NCI-H2227 (cell line): ENCODE data around the gene OLIG1.
A peak's percentile ranks its signal among the peaks of the same experiment; 100 is the strongest.

Experiments
- DNase-seq: peaks from one replicate; lab custom pipeline; 2025; ENCODE audit not compliant: unreplicated experiment; lab: John Stamatoyannopoulos, UW

The OLIG1 gene

GRCh38 chr21:33069994-33070743 lies at the start of gene OLIG1:
OLIG1 (plus strand) TSS chr21:33070141; CDS start chr21:33070247, 106 bp downstream.
- peak; percentile 19 for DNase-seq

DNA sequence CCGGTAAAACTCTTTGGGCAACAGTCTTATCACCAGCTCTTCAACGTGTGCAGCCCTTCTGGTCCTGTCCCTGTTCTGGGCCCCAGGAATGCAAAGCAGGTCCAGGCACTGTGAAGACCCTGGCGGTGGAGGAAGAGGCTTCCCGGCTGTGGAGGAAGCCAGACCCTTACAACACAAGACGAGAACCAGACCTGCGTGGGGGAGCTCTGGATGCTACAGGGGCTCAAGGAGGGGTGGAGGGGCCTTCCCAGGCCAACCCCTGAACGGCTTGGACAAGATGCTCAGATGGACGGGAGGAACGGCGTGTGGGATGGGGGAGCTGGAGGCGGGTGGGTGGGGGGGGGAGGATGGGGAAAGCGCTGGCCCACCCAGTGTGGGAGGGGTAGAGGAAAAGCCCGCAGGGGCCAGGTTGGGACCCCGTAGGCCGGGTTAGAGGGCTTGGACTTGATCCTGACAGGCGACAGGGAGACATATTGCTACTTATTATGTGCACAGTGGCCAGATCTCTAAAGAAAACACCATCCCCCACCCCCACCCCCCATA lies 49.3 kb upstream of the OLIG1 start:
- DNase-seq = no peak

DNA sequence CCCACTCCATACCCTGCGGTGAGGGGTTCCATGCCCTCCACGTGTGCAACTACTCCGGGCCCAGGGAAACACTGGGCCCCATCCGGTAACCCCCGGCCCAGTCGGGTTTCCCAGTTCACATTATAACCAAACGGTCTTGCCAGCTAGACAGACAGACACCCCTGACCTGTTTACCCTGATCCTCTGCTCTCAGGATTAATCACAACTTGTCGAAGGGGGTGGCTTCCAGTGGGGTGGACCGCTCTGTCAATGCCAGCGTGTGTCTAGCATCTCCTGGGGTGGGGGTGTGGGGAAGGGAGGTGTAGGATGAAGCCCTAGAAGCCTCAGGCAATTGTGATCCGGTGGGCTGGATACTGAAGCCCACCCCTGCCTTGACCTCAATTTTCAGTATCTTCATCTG lies 48.8 kb upstream of the OLIG1 start:
- no peak for DNase-seq

DNA sequence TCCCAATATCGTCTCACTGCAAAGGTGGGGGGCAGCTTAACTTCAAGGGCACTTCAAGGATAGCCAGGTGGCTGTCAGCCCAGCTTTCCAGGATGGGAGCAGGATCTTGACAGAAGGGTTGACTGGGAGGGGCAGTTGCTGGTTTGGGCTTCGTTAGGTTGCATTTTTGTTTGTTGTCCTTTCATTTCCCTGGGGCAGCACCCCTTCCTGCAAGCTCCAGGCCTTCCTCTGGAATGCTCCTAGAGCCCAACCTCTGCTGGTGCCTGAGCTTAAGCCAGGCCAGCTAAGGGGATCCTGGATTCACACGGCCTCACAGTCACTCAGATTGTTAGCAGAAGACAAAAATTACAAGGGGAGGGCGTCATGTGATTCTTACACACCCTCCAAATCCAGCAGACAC lies 48.3 kb upstream of the OLIG1 start:
- no peak for DNase-seq

DNA sequence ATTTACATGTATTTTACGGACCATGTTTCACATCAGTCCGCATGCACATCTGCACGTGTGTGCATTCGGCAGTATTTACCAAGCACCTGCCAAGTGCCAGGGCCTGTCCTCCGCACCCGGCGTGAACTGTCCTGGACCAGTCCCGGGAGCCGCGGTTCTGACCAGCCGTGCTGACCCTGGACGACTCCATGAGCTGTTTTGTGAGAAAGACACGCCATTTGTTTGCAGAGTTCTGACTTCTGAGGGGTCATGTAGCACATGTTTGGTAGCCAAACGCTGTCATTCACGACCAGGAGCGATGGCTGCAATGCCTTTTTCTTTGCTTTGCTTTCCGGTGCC lies 47.5 kb upstream of the OLIG1 start:
- no peak for DNase-seq

DNA sequence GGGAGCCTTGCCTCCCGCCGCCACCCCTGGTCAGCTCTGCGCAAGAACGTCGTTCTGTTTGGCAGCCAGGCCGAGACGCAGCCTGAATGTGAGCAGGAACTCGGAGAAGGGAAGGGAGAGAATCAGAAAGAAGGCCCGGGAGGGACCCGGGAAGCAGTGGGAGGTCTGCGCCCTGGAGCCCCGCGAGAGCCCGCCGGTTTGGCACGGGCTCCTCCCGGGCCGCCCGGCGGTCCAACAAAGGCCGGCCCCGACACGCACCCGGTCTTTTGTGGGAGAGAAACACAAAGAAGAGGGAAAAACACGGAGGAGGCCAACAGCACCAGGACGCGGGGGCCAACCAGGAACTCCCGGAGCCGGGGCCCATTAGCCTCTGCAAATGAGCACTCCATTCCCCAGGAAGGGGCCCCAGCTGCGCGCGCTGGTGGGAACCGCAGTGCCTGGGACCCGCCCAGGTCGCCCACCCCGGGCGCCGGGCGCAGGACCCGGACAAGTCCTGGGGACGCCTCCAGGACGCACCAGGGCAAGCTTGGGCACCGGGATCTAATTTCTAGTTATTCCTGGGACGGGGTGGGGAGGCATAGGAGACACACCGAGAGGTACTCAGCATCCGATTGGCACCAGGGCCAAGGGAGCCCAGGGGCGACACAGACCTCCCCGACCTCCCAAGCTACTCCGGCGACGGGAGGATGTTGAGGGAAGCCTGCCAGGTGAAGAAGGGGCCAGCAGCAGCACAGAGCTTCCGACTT lies 46.9 kb upstream of the OLIG1 start:
- DNase-seq = no peak

DNA sequence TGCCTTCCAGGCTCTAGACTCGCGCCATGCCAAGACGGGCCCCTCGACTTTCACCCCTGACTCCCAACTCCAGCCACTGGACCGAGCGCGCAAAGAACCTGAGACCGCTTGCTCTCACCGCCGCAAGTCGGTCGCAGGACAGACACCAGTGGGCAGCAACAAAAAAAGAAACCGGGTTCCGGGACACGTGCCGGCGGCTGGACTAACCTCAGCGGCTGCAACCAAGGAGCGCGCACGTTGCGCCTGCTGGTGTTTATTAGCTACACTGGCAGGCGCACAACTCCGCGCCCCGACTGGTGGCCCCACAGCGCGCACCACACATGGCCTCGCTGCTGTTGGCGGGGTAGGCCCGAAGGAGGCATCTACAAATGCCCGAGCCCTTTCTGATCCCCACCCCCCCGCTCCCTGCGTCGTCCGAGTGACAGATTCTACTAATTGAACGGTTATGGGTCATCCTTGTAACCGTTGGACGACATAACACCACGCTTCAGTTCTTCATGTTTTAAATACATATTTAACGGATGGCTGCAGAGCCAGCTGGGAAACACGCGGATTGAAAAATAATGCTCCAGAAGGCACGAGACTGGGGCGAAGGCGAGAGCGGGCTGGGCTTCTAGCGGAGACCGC lies 46.3 kb upstream of the OLIG1 start:
- DNase-seq = no peak

GRCh38 chr21:33024201-33025103 lies 45.5 kb upstream of the OLIG1 start:
- no peak for DNase-seq

- DNase-seq = no peak
These were observed 44.8 kb upstream of the OLIG1 start for GRCh38 chr21:33025106-33025488.

GRCh38 chr21:33025489-33026442 lies 44.2 kb upstream of the OLIG1 start, which contains the start of gene OLIG2:
OLIG2 (plus strand) TSS chr21:33025935; CDS start chr21:33026863, 928 bp downstream.
- peak; percentile 66 for DNase-seq

GRCh38 chr21:33026443-33026858 lies 43.5 kb upstream of the OLIG1 start:
- DNase-seq = no peak

- no peak for DNase-seq
These were observed 43.0 kb upstream of the OLIG1 start for GRCh38 chr21:33026878-33027400.

- no peak for DNase-seq
These were observed 42.3 kb upstream of the OLIG1 start for GRCh38 chr21:33027401-33028286.

GRCh38 chr21:33028287-33028670 lies 41.7 kb upstream of the OLIG1 start:
- DNase-seq = no peak

DNA sequence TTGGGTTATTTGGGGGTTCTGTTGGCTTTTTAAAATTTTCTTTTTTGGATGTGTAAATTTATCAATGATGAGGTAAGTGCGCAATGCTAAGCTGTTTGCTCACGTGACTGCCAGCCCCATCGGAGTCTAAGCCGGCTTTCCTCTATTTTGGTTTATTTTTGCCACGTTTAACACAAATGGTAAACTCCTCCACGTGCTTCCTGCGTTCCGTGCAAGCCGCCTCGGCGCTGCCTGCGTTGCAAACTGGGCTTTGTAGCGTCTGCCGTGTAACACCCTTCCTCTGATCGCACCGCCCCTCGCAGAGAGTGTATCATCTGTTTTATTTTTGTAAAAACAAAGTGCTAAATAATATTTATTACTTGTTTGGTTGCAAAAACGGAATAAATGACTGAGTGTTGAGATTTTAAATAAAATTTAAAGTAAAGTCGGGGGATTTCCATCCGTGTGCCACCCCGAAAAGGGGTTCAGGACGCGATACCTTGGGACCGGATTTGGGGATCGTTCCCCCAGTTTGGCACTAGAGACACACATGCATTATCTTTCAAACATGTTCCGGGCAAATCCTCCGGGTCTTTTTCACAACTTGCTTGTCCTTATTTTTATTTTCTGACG lies 41.1 kb upstream of the OLIG1 start:
- no peak for DNase-seq

DNA sequence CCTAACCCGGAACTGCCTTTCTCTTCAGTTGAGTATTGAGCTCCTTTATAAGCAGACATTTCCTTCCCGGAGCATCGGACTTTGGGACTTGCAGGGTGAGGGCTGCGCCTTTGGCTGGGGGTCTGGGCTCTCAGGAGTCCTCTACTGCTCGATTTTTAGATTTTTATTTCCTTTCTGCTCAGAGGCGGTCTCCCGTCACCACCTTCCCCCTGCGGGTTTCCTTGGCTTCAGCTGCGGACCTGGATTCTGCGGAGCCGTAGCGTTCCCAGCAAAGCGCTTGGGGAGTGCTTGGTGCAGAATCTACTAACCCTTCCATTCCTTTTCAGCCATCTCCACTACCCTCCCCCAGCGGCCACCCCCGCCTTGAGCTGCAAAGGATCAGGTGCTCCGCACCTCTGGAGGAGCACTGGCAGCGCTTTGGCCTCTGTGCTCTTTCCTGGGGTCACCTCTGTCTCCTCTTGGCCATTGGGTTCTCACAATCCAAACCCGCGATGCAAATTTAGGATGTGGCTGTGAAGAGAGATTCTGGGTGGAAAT lies 40.5 kb upstream of the OLIG1 start:
- no peak for DNase-seq

- DNase-seq = no peak
These were observed 39.9 kb upstream of the OLIG1 start for GRCh38 chr21:33029975-33030461.

- no peak for DNase-seq
These were observed 39.3 kb upstream of the OLIG1 start for GRCh38 chr21:33030633-33031032.
